AG10803 (cell line): ENCODE measurements around the gene FBXO38.
A peak's percentile ranks its signal among the peaks of the same experiment; 100 is the strongest.
"Not testable (repeated sequence)": the region's sequence is repeated elsewhere in the genome, so short reads cannot be mapped to it uniquely, and the experiment has no call there.

Experiments used
- DNase-seq: peaks from one replicate; pipeline ENCODE4 v3.0.0; 2010; ENCODE audit warnings: low read depth
- H3K4me3 ChIP-seq: 2 replicates; pipeline ENCODE4 v1.5.1; 2011; ENCODE audit warnings: mild to moderate bottlenecking, low read length, control low read depth
- CTCF ChIP-seq: conservative IDR thresholded peaks from 2 replicates; pipeline ENCODE4 v1.5.1; 2011; ENCODE audit warnings: mild to moderate bottlenecking, low read length, control low read depth, inconsistent platforms

FBXO38 gene

GRCh38 chr5:148466236-148466580 is 82.5 kb downstream of the FBXO38 start:
- no peak overlapping the region for H3K4me3 ChIP-seq
- no peak for DNase-seq

GRCh38 chr5:148467958-148468357 is 84.2 kb downstream of the FBXO38 start:
- no peak overlapping the region for H3K4me3 ChIP-seq
- DNase-seq: no peak
- TF ChIP-seq CTCF: no peak

More at GRCh38 chr5:148466236-148466580, 82.5 kb downstream of the FBXO38 start:
- TF ChIP-seq CTCF: no peak

- not testable (repeated sequence) for DNase-seq, H3K4me3 ChIP-seq
Observed at GRCh38 chr5:148468746-148469145, 85.0 kb downstream of the FBXO38 start.

- TF ChIP-seq CTCF: no peak
- DNase-seq: peak; percentile 61
- no peak overlapping the region for H3K4me3 ChIP-seq
Observed at GRCh38 chr5:148469501-148469935, 85.8 kb downstream of the FBXO38 start.

GRCh38 chr5:148471379-148471778 is 87.6 kb downstream of the FBXO38 start:
- no peak overlapping the region for H3K4me3 ChIP-seq
- DNase-seq: no peak
- TF ChIP-seq CTCF: no peak

GRCh38 chr5:148474025-148474511 is 90.3 kb downstream of the FBXO38 start:
- no peak for TF ChIP-seq CTCF
- no peak for DNase-seq
- H3K4me3 ChIP-seq: no peak overlapping the region

GRCh38 chr5:148476302-148476701 is 92.5 kb downstream of the FBXO38 start:
- no peak for TF ChIP-seq CTCF
- no peak overlapping the region for H3K4me3 ChIP-seq
- DNase-seq: no peak

- no peak for DNase-seq
- H3K4me3 ChIP-seq: no peak overlapping the region
- no peak for TF ChIP-seq CTCF
Observed at GRCh38 chr5:148477429-148477828, 93.7 kb downstream of the FBXO38 start.
